Breast epithelium (tissue), 4 donors: ENCODE data around the gene LDLRAD4. TPM values are rescaled to one million over a fixed set of nuclear protein-coding genes. Genes with fewer than 3 reads are reported as not detected.
"Not testable (repeated sequence)": the region's sequence is repeated elsewhere in the genome, so short reads cannot be mapped to it uniquely, and the experiment has no call there.

Experiments used
- DNase-seq, 2 donors: peaks; one replicate each; pipeline ENCODE4 v3.0.0-alpha.2; 2019; ENCODE audit warnings: low spot score in 2 of 2
- H3K27ac ChIP-seq, 2 donors: fragments of 200-600 bp; sonication (generic) in 1 of 2; one replicate each; pipeline ENCODE4 v1.5.1; 2016 to 2019; ENCODE audit warnings: mild to moderate bottlenecking in 1 of 2
- H3K27me3 ChIP-seq, 2 donors: fragments of 200-600 bp; sonication (generic) in 1 of 2; one replicate each; pipeline versions ENCODE4 v1.5.1 to v1.6.0; 2017 to 2019; ENCODE audit warnings: control low read depth in 1 of 2, mild to moderate bottlenecking in 1 of 2
- H3K36me3 ChIP-seq: fragments of 200-600 bp; one replicate; pipeline ENCODE4 v1.5.1; 2019
- H3K4me1 ChIP-seq, 2 donors: fragments of 200-600 bp; sonication (generic); one replicate each; pipeline ENCODE4 v1.5.1; 2016 to 2019; ENCODE audit warnings: control low read depth in 1 of 2
- H3K4me3 ChIP-seq, 3 donors: fragments of 200-600 bp; sonication (generic); 1 replicate in 2 of 3; 2 replicates in 1 of 3; pipeline ENCODE4 v1.5.1; 2016 to 2019; ENCODE audit warnings: mild to moderate bottlenecking in 3 of 3, moderate library complexity in 2 of 3
- H3K9me3 ChIP-seq, 2 donors: fragments of 200-600 bp; sonication (generic) in 1 of 2; one replicate each; pipeline ENCODE4 v1.5.1; 2016 to 2019; ENCODE audit warnings: control low read depth in 1 of 2
- POLR2A ChIP-seq: fragments of 450-650 bp; IDR thresholded peaks from one replicate; pipeline ENCODE4 v1.6.1; 2016; ENCODE audit warnings: antibody characterized with exemption, mild to moderate bottlenecking, moderate library complexity
- POLR2AphosphoS5 ChIP-seq, 3 donors: sonication (generic); formaldehyde crosslinking; IDR thresholded peaks; one replicate each; pipeline ENCODE4 v1.6.1; 2017; ENCODE audit warnings: antibody characterized with exemption in 3 of 3
- intact Hi-C: fragments of 100-400 bp; cut with DNase I; formaldehyde crosslinking; loops from one replicate; pipeline ENCODE4 v1.15.1; 2023; ENCODE audit warnings: low total_unique reads
- total RNA-seq, 3 donors: library from RNA; depleted of rRNA; stranded (reverse); fragments of >200 nt; gene quantifications; one replicate each; pipeline ENCODE4 v1.1.0, GENCODE V29; 2016
- TF ChIP-seq, protein P1 (sequence below), 3 donors: fragments of 450-650 bp; IDR thresholded peaks; one replicate each; pipeline ENCODE4 v1.5.1; 2016 to 2017; ENCODE audit warnings: antibody characterized with exemption in 3 of 3, mild to moderate bottlenecking in 3 of 3, moderate library complexity in 3 of 3

LDLRAD4 gene
- total RNA-seq, 3 donors from 2014 or later = 28.5 to 94.3 (median 42.9) TPM

DNA sequence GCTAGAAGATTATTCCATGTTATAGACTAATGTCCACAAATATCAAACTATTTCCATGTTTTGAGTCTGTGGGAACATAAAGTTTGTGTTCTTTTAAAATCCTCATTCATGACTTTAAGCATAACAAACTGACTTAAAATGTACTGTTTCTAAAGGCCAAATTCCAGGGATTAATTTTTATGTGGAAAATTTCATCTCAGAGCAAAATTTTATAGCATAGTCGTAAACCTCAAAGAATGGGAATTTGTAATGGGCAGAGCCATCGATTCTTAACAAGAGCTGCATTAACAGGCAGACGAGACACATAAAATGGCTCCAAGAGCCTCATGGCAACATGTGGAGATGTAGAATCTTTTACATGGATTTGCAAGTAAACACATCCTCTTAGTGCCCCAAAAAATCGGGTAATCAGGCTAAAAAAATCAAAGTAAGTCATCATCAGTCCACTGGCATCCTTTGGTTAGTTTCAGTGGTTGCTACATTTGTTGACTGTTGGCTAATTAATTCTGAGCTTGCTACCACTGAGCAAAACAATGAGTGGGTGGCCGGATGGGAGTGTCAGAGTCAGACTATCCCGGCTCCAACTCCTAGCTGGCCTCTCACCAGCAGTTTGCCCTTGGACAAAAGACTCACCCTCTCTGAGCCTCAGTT is 388.2 kb downstream of the LDLRAD4 start:
- H3K27me3 ChIP-seq = no peaks in the 10 kb centered on the region
- no peak overlapping the region for H3K27ac ChIP-seq
- TF ChIP-seq POLR2A (no peak), POLR2AphosphoS5 (IDR thresholded peaks at IDR 0.05) (no peak)
- TF ChIP-seq, protein P1, sequence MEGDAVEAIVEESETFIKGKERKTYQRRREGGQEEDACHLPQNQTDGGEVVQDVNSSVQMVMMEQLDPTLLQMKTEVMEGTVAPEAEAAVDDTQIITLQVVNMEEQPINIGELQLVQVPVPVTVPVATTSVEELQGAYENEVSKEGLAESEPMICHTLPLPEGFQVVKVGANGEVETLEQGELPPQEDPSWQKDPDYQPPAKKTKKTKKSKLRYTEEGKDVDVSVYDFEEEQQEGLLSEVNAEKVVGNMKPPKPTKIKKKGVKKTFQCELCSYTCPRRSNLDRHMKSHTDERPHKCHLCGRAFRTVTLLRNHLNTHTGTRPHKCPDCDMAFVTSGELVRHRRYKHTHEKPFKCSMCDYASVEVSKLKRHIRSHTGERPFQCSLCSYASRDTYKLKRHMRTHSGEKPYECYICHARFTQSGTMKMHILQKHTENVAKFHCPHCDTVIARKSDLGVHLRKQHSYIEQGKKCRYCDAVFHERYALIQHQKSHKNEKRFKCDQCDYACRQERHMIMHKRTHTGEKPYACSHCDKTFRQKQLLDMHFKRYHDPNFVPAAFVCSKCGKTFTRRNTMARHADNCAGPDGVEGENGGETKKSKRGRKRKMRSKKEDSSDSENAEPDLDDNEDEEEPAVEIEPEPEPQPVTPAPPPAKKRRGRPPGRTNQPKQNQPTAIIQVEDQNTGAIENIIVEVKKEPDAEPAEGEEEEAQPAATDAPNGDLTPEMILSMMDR (IDR thresholded peaks at IDR 0.05) = no peak
- H3K4me1 ChIP-seq = peaks cover 0 to 3% of the 10 kb centered on the region in 2 donors
- H3K4me3 ChIP-seq = no peak overlapping the region
- H3K9me3 ChIP-seq = no peaks in the 10 kb centered on the region
- H3K36me3 ChIP-seq = no peaks in the 10 kb centered on the region
- no peak for DNase-seq
- intact Hi-C loops = no loop called here

DNA sequence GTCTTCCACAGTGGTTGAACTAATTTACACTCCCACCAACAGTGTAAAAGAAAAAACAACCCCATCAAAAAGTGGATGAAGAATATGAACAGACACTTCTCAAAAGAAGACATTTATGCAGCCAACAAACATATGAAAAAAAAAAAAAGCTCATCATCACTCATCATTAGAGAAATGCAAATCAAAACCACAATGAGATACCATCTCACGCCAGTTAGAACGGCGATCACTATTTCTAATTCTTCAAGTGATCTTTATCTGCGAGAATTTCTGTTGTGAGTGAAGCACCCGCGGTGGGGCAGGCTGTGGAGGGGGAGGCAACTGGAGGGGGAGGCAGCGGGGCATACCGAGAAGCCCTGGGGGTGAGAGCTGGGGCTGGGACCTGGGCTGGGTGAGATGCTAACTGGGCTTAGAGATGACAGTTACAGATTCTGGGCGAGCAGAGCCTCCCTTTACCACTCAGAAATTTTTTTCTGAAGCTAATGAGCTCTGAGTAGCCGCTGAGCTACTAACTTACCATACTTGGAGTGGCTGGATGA is 389.5 kb downstream of the LDLRAD4 start:
- H3K27ac ChIP-seq, H3K9me3 ChIP-seq, H3K27me3 ChIP-seq, DNase-seq, H3K4me3 ChIP-seq, H3K36me3 ChIP-seq, H3K4me1 ChIP-seq, intact Hi-C loops: not testable (repeated sequence)

DNA sequence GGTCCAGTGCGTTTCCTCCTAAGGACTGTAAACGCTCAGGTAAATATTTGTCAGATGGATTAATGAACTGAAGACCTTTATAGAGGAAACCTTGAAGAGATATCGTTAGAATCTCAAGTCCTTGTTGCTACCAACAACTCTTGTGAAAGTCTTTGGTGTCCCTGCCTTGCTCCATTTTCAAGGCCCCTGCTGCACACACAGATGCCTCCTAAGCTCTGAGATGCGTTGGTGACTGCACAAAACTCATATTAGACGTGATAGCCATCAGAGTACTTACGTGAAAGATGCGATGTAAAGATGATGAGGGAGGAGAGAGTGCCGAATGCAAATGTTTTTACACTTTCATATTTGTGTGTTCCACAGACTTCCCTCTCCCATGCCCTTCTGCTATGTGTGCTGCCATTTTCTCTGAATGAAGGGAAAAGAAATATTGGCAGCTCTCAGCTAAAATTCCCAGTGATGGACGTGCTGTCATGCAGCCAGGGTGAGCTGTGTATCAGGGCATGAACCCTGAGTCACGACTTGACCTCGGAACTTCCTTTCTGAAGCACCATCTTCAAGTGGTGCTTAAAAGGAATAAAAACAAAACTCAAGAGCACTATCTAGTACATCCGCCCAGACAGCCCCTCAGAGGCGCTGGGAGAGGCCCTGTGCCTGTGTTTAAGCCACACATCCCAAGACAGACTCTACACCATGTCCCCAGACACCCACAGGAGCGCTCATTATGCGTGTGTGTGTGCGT is 390.4 kb downstream of the LDLRAD4 start:
- Histone ChIP-seq H3K27ac (no peak overlapping the region), H3K4me1 (peaks cover 0 to 3% of the 10 kb centered on the region in 2 donors), H3K4me3 (no peak overlapping the region), H3K27me3 (no peaks in the 10 kb centered on the region), H3K36me3 (no peaks in the 10 kb centered on the region), H3K9me3 (no peaks in the 10 kb centered on the region)
- TF ChIP-seq, protein P1 (IDR thresholded peaks at IDR 0.05) = no peak
- TF ChIP-seq POLR2AphosphoS5 (IDR thresholded peaks at IDR 0.05) (no peak), POLR2A (no peak)
- intact Hi-C loops = no loop called here
- no peak for DNase-seq

DNA sequence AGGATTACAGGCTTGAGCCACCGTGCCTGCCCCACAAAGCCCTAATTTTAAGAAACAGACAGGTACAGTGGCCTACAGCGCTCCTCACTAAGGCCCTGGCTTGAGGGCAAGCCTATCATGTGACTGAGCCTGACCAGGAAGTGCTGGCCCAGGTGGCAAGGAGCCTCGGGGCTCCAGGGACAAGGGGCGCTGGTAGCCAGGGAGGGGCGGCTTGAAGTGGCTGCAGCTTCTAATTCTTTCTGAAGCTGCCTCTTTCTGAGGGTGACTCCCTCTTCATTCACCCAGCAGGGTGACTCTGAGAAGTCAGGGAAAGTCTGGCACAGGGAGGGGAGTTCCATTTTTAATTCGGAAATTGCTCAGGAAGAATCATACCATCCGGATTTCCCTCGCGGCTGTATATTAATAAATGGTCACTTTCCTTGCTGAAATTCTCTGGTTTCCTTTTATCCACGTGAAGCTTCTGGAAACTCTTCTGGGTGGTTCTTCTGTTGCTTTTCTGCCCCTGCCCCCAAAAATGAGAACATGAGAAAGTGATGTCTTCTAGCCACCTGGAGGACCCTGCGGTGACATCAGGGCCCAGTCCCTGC is 392.1 kb downstream of the LDLRAD4 start:
- Histone ChIP-seq H3K4me1 (peaks cover 0 to 3% of the 10 kb centered on the region in 2 donors), H3K36me3 (no peaks in the 10 kb centered on the region), H3K9me3 (no peaks in the 10 kb centered on the region), H3K4me3 (peak overlapping the region; percentile 38 to 63 (median 41)), H3K27me3 (no peaks in the 10 kb centered on the region), H3K27ac (peak overlapping the region; percentile 52 to 67)
- DNase-seq = no peak
- TF ChIP-seq POLR2AphosphoS5 (IDR thresholded peaks at IDR 0.05) (no peak), POLR2A (no peak)
- TF ChIP-seq, protein P1 (IDR thresholded peaks at IDR 0.05) = no peak
- intact Hi-C loops = no loop called here

DNA sequence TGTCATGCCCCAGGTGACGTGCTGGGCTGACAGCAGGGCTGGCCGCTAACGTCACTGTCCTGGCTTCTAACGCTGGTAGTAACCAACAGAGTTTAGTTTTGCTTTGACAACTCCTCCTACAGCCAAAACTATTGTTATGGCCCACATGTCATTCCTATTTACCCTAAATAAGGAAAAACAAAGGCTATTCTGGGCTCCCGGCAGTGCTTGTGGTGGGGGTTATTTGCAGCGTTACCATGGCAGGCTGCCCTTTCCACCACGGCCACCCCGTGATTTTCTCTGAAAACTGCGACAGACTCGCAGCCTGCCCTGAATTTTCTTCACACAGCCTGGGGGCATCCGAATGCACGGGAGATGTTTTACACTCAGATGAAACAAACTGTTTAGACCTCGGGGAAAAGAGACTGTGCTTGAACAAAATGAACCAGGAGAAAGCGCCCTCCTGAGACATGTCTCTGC is 392.6 kb downstream of the LDLRAD4 start:
- TF ChIP-seq POLR2AphosphoS5 (IDR thresholded peaks at IDR 0.05) (peak in 2 of 3 donors; percentile 21 to 27), POLR2A (no peak)
- intact Hi-C loops = no loop called here
- peak in 1 of 2 donors; percentile 60 for DNase-seq
- Histone ChIP-seq H3K4me1 (peaks cover 0 to 3% of the 10 kb centered on the region in 2 donors), H3K27ac (peak overlapping the region; percentile 52 to 67), H3K4me3 (peak overlapping the region; percentile 38 to 63 (median 41)), H3K36me3 (no peaks in the 10 kb centered on the region), H3K27me3 (no peaks in the 10 kb centered on the region), H3K9me3 (no peaks in the 10 kb centered on the region)
